Measurements from ENCODE around the gene LIMK1.

The LIMK1 gene

DNA sequence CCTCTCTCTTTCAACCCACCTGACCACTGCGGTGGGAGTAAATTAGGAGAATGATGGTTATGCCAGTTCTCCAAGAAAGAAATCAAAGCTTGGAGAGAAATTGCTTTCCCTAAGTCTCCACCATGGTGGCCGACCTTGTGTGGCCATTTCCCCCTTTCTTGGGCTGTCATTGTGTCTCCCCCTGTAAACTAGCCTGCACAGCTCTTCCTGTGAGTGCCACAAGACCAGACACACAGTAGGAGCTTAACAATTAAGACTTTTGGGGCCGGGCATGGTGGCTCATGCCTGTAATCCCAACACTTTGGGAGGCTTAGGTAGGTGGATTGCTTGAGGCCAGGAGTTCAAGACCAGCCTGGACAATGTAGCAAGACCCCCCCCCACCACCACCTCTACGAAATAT lies 18.9 kb upstream of the LIMK1 start:
- no peaks in the 10 kb centered on the region for H3K36me3 ChIP-seq (ENCODE audit: low read length)
- no peaks in the 10 kb centered on the region for H3F3A ChIP-seq (ENCODE audit: insufficient read depth)
- no peak overlapping the region for H3K27ac ChIP-seq (ENCODE audit: low read depth, low read length)
- no peak overlapping the region for H3K4me3 ChIP-seq (ENCODE audit: insufficient read depth, low read length, poor library complexity, severe bottlenecking)
- no peak overlapping the region for H2AFZ ChIP-seq (ENCODE audit: low read depth, low read length, severe bottlenecking)
- H3K9me3 ChIP-seq (ENCODE audit: insufficient read depth, low read length): no peaks in the 10 kb centered on the region
- H3K79me2 ChIP-seq (ENCODE audit: insufficient read depth, low read length): no peaks in the 10 kb centered on the region
- H3K27me3 ChIP-seq (ENCODE audit: low read length): no peaks in the 10 kb centered on the region
- H4K20me1 ChIP-seq (ENCODE audit: low read depth, low read length): no peaks in the 10 kb centered on the region
- TF ChIP-seq, protein P1, sequence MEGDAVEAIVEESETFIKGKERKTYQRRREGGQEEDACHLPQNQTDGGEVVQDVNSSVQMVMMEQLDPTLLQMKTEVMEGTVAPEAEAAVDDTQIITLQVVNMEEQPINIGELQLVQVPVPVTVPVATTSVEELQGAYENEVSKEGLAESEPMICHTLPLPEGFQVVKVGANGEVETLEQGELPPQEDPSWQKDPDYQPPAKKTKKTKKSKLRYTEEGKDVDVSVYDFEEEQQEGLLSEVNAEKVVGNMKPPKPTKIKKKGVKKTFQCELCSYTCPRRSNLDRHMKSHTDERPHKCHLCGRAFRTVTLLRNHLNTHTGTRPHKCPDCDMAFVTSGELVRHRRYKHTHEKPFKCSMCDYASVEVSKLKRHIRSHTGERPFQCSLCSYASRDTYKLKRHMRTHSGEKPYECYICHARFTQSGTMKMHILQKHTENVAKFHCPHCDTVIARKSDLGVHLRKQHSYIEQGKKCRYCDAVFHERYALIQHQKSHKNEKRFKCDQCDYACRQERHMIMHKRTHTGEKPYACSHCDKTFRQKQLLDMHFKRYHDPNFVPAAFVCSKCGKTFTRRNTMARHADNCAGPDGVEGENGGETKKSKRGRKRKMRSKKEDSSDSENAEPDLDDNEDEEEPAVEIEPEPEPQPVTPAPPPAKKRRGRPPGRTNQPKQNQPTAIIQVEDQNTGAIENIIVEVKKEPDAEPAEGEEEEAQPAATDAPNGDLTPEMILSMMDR (IDR thresholded peaks at IDR 0.05; ENCODE audit: insufficient read depth, low read length, poor library complexity, severe bottlenecking): no peak
- no peak for TF ChIP-seq EZH2phosphoT487 (conservative IDR thresholded peaks at IDR 0.05; ENCODE audit: low read length)
- H3K9ac ChIP-seq (ENCODE audit: low read length): no peak overlapping the region
- no peaks in the 10 kb centered on the region for H3K9me2 ChIP-seq (replicated peaks; ENCODE audit: insufficient read depth, low read length)
- H3K4me2 ChIP-seq (ENCODE audit: low read depth, low read length, poor library complexity, severe bottlenecking): no peak overlapping the region

DNA sequence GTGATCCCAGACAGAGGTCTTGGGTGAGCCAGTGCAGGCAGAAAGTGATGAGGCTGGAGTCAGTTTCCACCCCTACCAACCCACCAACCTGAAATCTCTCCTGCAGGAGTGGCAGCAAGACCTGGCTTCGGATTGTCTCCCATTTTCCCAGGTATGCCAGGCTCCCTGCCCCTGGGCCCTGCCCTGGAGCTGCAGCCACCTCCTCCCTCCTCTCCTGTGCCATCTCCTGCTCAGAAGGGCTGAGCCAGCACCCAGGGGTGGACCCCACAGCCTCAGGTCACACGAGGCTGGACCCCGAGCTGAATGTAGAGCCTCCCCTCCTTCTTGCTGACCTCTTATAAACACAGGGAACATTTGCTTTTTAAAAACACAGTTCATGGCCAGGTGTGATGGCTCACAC lies 17.0 kb upstream of the LIMK1 start:
- H3K27me3 ChIP-seq (ENCODE audit: low read length): no peaks in the 10 kb centered on the region
- H3K79me2 ChIP-seq (ENCODE audit: insufficient read depth, low read length): no peaks in the 10 kb centered on the region
- no peak overlapping the region for H3K4me3 ChIP-seq (ENCODE audit: insufficient read depth, low read length, poor library complexity, severe bottlenecking)
- H3K4me2 ChIP-seq (ENCODE audit: low read depth, low read length, poor library complexity, severe bottlenecking): no peak overlapping the region
- no peak overlapping the region for H3K27ac ChIP-seq (ENCODE audit: low read depth, low read length)
- no peak overlapping the region for H3K9ac ChIP-seq (ENCODE audit: low read length)
- no peaks in the 10 kb centered on the region for H3K36me3 ChIP-seq (ENCODE audit: low read length)
- H3K9me3 ChIP-seq (ENCODE audit: insufficient read depth, low read length): no peaks in the 10 kb centered on the region
- H2AFZ ChIP-seq (ENCODE audit: low read depth, low read length, severe bottlenecking): no peak overlapping the region
- H3K9me2 ChIP-seq (replicated peaks; ENCODE audit: insufficient read depth, low read length): no peaks in the 10 kb centered on the region
- no peak for TF ChIP-seq EZH2phosphoT487 (conservative IDR thresholded peaks at IDR 0.05; ENCODE audit: low read length)
- TF ChIP-seq, protein P1 (IDR thresholded peaks at IDR 0.05; ENCODE audit: insufficient read depth, low read length, poor library complexity, severe bottlenecking): no peak
- H4K20me1 ChIP-seq (ENCODE audit: low read depth, low read length): no peaks in the 10 kb centered on the region
- H3F3A ChIP-seq (ENCODE audit: insufficient read depth): no peaks in the 10 kb centered on the region

DNA sequence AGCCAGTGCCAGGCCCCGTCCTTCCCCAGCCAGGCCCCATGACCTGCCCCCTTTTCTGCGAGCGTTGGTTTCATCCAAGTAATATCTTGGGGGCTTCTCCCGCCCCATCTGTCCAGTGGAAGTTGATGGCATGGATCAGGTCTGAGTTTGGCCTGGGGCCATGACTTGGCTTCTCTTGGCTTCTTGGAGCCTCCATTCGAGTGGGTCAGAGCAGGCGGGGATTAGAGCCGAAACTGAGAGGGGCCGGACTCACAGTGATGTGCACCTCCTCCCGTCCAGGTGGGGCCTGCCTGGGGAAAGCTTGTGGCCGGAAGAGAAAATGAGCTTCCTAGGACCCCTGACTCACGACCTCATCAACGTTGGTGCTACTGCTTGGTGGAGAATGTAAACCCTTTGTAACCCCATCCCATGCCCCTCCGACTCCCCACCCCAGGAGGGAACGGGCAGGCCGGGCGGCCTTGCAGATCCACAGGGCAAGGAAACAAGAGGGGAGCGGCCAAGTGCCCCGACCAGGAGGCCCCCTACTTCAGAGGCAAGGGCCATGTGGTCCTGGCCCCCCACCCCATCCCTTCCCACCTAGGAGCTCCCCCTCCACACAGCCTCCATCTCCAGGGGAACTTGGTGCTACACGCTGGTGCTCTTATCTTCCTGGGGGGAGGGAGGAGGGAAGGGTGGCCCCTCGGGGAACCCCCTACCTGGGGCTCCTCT lies 15.1 kb upstream of the LIMK1 start:
- Histone ChIP-seq H4K20me1 (ENCODE audit: low read depth, low read length) (no peaks in the 10 kb centered on the region), H3F3A (ENCODE audit: insufficient read depth) (no peaks in the 10 kb centered on the region), H3K79me2 (ENCODE audit: insufficient read depth, low read length) (no peaks in the 10 kb centered on the region), H3K9me2 (replicated peaks; ENCODE audit: insufficient read depth, low read length) (no peaks in the 10 kb centered on the region), H2AFZ (ENCODE audit: low read depth, low read length, severe bottlenecking) (no peak overlapping the region), H3K4me2 (ENCODE audit: low read depth, low read length, poor library complexity, severe bottlenecking) (no peak overlapping the region), H3K36me3 (ENCODE audit: low read length) (no peaks in the 10 kb centered on the region), H3K9ac (ENCODE audit: low read length) (no peak overlapping the region), H3K27me3 (ENCODE audit: low read length) (no peaks in the 10 kb centered on the region), H3K9me3 (ENCODE audit: insufficient read depth, low read length) (no peaks in the 10 kb centered on the region), H3K27ac (ENCODE audit: low read depth, low read length) (no peak overlapping the region), H3K4me3 (ENCODE audit: insufficient read depth, low read length, poor library complexity, severe bottlenecking) (no peak overlapping the region)
- no peak for TF ChIP-seq EZH2phosphoT487 (conservative IDR thresholded peaks at IDR 0.05; ENCODE audit: low read length)
- TF ChIP-seq, protein P1 (IDR thresholded peaks at IDR 0.05; ENCODE audit: insufficient read depth, low read length, poor library complexity, severe bottlenecking): no peak
